ENCODE measurements around the gene ANXA9. TPM values are rescaled to one million over a fixed set of nuclear protein-coding genes. Genes with fewer than 3 reads are reported as not detected.

Gene ANXA9
- total RNA-seq, 1 donor from 2014 or later = not detected

DNA sequence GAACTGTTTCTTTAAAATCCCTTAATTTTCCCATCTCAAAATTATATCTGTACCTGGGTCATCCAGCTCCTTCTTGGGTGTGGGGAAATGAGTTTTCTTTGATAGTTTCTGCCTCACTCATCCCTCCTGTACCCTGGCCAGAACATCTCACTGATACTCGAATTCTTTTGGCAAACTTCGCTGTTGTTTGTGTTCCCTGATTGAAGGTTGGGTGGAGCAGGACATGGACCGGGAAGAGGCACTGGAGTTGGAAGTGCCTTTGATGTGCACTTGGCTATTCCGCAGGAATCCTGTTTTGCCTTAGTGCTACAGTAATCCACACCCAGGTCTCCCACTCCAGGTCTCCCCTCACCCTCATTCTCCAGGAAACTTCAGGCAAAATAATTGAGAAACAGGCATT is 13.4 kb downstream of the ANXA9 start:
- Mint-ChIP-seq H3K9me3 (ENCODE audit: unreplicated experiment) (no peaks in the 10 kb centered on the region), H3K36me3 (ENCODE audit: unreplicated experiment) (no peaks in the 10 kb centered on the region), H3K27ac (ENCODE audit: unreplicated experiment) (no peak overlapping the region), H3K4me1 (ENCODE audit: low read depth, unreplicated experiment) (peaks cover 4% of the 10 kb centered on the region), H3K4me3 (ENCODE audit: unreplicated experiment) (no peak overlapping the region), H3K27me3 (ENCODE audit: unreplicated experiment) (peaks cover 2% of the 10 kb centered on the region)
- DNase-seq = no peak
- TF ChIP-seq, protein P1, sequence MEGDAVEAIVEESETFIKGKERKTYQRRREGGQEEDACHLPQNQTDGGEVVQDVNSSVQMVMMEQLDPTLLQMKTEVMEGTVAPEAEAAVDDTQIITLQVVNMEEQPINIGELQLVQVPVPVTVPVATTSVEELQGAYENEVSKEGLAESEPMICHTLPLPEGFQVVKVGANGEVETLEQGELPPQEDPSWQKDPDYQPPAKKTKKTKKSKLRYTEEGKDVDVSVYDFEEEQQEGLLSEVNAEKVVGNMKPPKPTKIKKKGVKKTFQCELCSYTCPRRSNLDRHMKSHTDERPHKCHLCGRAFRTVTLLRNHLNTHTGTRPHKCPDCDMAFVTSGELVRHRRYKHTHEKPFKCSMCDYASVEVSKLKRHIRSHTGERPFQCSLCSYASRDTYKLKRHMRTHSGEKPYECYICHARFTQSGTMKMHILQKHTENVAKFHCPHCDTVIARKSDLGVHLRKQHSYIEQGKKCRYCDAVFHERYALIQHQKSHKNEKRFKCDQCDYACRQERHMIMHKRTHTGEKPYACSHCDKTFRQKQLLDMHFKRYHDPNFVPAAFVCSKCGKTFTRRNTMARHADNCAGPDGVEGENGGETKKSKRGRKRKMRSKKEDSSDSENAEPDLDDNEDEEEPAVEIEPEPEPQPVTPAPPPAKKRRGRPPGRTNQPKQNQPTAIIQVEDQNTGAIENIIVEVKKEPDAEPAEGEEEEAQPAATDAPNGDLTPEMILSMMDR (IDR thresholded peaks at IDR 0.05; ENCODE audit: partially characterized antibody, unreplicated experiment) = no peak

DNA sequence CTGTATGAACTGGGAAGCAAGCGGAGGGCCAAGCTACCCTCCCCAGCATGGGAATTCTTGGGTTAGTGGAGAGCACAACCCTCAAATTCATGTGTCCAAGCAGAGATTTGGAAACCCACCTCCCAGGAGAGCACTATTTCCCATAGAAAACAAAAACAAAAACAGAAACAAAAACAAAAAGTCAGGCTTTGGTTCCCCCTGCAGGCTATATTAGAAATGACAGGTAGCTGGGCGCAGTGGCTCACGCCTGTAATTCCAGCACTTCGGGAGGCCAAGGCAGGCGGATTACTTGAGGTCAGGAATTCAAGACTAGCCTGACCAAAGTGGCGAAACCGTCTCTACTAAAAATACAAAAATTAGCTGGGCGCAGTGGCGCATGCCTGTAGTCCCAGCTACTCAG is 13.8 kb downstream of the ANXA9 start:
- H3K27me3 Mint-ChIP-seq (ENCODE audit: unreplicated experiment) = peaks cover 2% of the 10 kb centered on the region
- H3K4me3 Mint-ChIP-seq (ENCODE audit: unreplicated experiment) = no peak overlapping the region
- TF ChIP-seq, protein P1 (IDR thresholded peaks at IDR 0.05; ENCODE audit: partially characterized antibody, unreplicated experiment) = peak; percentile 94
- H3K27ac Mint-ChIP-seq (ENCODE audit: unreplicated experiment) = no peak overlapping the region
- peaks cover 4% of the 10 kb centered on the region for H3K4me1 Mint-ChIP-seq (ENCODE audit: low read depth, unreplicated experiment)
- no peaks in the 10 kb centered on the region for H3K36me3 Mint-ChIP-seq (ENCODE audit: unreplicated experiment)
- DNase-seq = peak; percentile 45
- H3K9me3 Mint-ChIP-seq (ENCODE audit: unreplicated experiment) = no peaks in the 10 kb centered on the region

- DNase-seq = no peak
- Mint-ChIP-seq H3K27me3 (ENCODE audit: unreplicated experiment) (peaks cover 2% of the 10 kb centered on the region), H3K36me3 (ENCODE audit: unreplicated experiment) (no peaks in the 10 kb centered on the region), H3K9me3 (ENCODE audit: unreplicated experiment) (no peaks in the 10 kb centered on the region), H3K4me1 (ENCODE audit: low read depth, unreplicated experiment) (peaks cover 4% of the 10 kb centered on the region), H3K27ac (ENCODE audit: unreplicated experiment) (no peak overlapping the region), H3K4me3 (ENCODE audit: unreplicated experiment) (no peak overlapping the region)
- TF ChIP-seq, protein P1 (IDR thresholded peaks at IDR 0.05; ENCODE audit: partially characterized antibody, unreplicated experiment) = no peak
Measured at GRCh38 chr1:150997126-150997872, 15.2 kb downstream of the ANXA9 start.

DNA sequence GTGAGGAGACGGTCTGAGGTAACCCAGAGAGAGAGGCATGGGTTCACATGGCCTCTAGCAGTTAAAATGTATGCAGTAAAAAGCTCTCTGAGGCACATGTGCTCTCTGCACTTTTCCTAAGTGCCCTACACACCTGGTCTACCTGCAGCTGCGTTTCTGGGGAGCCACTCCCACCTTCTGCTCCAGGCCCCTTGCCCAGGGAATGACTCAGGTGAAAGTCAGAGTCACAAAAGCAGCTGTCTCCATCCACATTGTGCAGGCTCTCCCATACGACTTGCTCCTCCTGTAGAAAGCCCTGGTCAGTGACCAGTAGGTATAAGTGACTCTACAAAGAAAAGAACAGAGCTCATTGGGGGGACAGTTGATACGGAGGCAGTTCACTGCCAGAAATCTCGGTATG is 15.9 kb downstream of the ANXA9 start:
- Mint-ChIP-seq H3K27me3 (ENCODE audit: unreplicated experiment) (peaks cover 2% of the 10 kb centered on the region), H3K36me3 (ENCODE audit: unreplicated experiment) (peaks cover 4% of the 10 kb centered on the region), H3K27ac (ENCODE audit: unreplicated experiment) (no peak overlapping the region), H3K4me3 (ENCODE audit: unreplicated experiment) (no peak overlapping the region), H3K4me1 (ENCODE audit: low read depth, unreplicated experiment) (peaks cover 7% of the 10 kb centered on the region), H3K9me3 (ENCODE audit: unreplicated experiment) (peaks cover 2% of the 10 kb centered on the region)
- no peak for DNase-seq
- TF ChIP-seq, protein P1 (IDR thresholded peaks at IDR 0.05; ENCODE audit: partially characterized antibody, unreplicated experiment) = no peak

DNA sequence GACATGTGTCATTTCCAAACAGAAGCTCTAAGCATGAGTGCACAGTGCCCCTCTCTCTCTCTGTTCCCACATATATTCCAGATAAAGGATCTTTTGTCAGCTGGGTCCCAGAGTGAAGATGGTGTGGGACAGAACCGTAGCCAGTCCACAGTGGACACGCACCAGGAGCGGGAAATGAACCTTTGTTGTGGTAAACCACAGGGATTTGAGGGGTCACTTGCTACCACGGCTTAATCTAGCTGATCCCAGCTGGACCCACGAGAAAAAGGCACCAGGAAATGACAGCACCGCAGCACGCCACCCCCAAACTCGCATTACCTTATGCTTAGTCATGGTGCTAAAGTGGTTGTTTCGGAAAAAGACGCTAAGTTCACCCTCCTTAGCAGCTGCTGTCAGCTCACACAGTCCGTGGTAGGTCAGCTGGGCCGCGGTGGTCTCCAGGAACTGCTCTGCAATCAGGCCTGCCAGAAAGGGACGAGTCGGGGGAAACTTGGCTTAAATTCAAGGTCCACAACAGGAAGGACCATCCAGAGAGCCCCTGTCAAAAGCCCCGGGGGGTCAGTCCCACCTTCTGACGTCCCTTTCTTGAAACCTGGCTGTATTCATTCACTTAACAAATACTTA is 17.1 kb downstream of the ANXA9 start:
- no peak overlapping the region for H3K4me3 Mint-ChIP-seq (ENCODE audit: unreplicated experiment)
- peaks cover 5% of the 10 kb centered on the region for H3K36me3 Mint-ChIP-seq (ENCODE audit: unreplicated experiment)
- H3K27me3 Mint-ChIP-seq (ENCODE audit: unreplicated experiment) = peaks cover 2% of the 10 kb centered on the region
- TF ChIP-seq, protein P1 (IDR thresholded peaks at IDR 0.05; ENCODE audit: partially characterized antibody, unreplicated experiment) = no peak
- DNase-seq = no peak
- H3K27ac Mint-ChIP-seq (ENCODE audit: unreplicated experiment) = no peak overlapping the region
- H3K4me1 Mint-ChIP-seq (ENCODE audit: low read depth, unreplicated experiment) = peaks cover 7% of the 10 kb centered on the region
- peaks cover 2% of the 10 kb centered on the region for H3K9me3 Mint-ChIP-seq (ENCODE audit: unreplicated experiment)
